ENCODE data around the gene ARAP3.
A peak's percentile ranks its signal among the peaks of the same experiment; 100 is the strongest.

The ARAP3 gene

GRCh38 chr5:141664733-141665461 is 17.1 kb downstream of the ARAP3 start:
- no peak overlapping the region for H2BK120ac ChIP-seq (ENCODE audit: low read depth, low read length)
- no peak overlapping the region for H2BK5ac ChIP-seq (ENCODE audit: low read length)
- no peak overlapping the region for H2BK15ac ChIP-seq (replicated peaks; ENCODE audit: low read depth)
- DNase-seq: peak; percentile 84
- no peaks in the 10 kb centered on the region for H3K79me1 ChIP-seq (ENCODE audit: low read length)
- no peaks in the 10 kb centered on the region for H3K27me3 ChIP-seq (ENCODE audit: insufficient read depth, low read length, poor library complexity)
- no peaks in the 10 kb centered on the region for H3K79me2 ChIP-seq (ENCODE audit: control insufficient read depth, insufficient read depth, low read length)
- no peak overlapping the region for H3K56ac ChIP-seq (ENCODE audit: low read length)
- no peaks in the 10 kb centered on the region for H3K4me1 ChIP-seq (ENCODE audit: control insufficient read depth, low read depth, low read length)
- no peak overlapping the region for H3K9ac ChIP-seq (ENCODE audit: low read length)
- no peak overlapping the region for H3K4me3 ChIP-seq (ENCODE audit: low read length)
- no peak overlapping the region for H3K18ac ChIP-seq (ENCODE audit: low read length)
- H3K27ac ChIP-seq (ENCODE audit: low read depth, low read length): no peak overlapping the region
- no peak overlapping the region for H4K8ac ChIP-seq (ENCODE audit: low read depth, low read length)
- H3K36me3 ChIP-seq (ENCODE audit: control insufficient read depth, insufficient read depth, low read length): peaks cover 5% of the 10 kb centered on the region
- H3K4ac ChIP-seq (ENCODE audit: low read depth, low read length): no peak overlapping the region
- no peak overlapping the region for H2AK5ac ChIP-seq (ENCODE audit: low read length)
- no peak overlapping the region for H3K4me2 ChIP-seq (ENCODE audit: low read length)
- no CpG with 5 or more reads among the region's 13 CpGs for WGBS (ENCODE audit: extremely low coverage, insufficient coverage, low lambda C conversion rate)
- no peak overlapping the region for H3K23ac ChIP-seq (ENCODE audit: low read length)
- no peak overlapping the region for H4K5ac ChIP-seq (ENCODE audit: low read length)

GRCh38 chr5:141663506-141663905 is 18.5 kb downstream of the ARAP3 start:
- no peak overlapping the region for H3K56ac ChIP-seq (ENCODE audit: low read length)
- H3K4me1 ChIP-seq (ENCODE audit: control insufficient read depth, low read depth, low read length): no peaks in the 10 kb centered on the region
- H3K27me3 ChIP-seq (ENCODE audit: insufficient read depth, low read length, poor library complexity): no peaks in the 10 kb centered on the region
- no peak overlapping the region for H2BK120ac ChIP-seq (ENCODE audit: low read depth, low read length)
- peaks cover 5% of the 10 kb centered on the region for H3K36me3 ChIP-seq (ENCODE audit: control insufficient read depth, insufficient read depth, low read length)
- no peak overlapping the region for H2BK5ac ChIP-seq (ENCODE audit: low read length)
- no peak overlapping the region for H3K18ac ChIP-seq (ENCODE audit: low read length)
- no peak overlapping the region for H4K8ac ChIP-seq (ENCODE audit: low read depth, low read length)
- no peak for DNase-seq
- no peak overlapping the region for H3K4ac ChIP-seq (ENCODE audit: low read depth, low read length)
- no peak overlapping the region for H2AK5ac ChIP-seq (ENCODE audit: low read length)
- no peak overlapping the region for H4K5ac ChIP-seq (ENCODE audit: low read length)
- WGBS (ENCODE audit: extremely low coverage, insufficient coverage, low lambda C conversion rate): no CpG with 5 or more reads among the region's 8 CpGs
- no peaks in the 10 kb centered on the region for H3K79me1 ChIP-seq (ENCODE audit: low read length)
- no peak overlapping the region for H3K9ac ChIP-seq (ENCODE audit: low read length)
- H3K23ac ChIP-seq (ENCODE audit: low read length): no peak overlapping the region
- no peaks in the 10 kb centered on the region for H3K79me2 ChIP-seq (ENCODE audit: control insufficient read depth, insufficient read depth, low read length)
- no peak overlapping the region for H3K27ac ChIP-seq (ENCODE audit: low read depth, low read length)
- H3K4me3 ChIP-seq (ENCODE audit: low read length): no peak overlapping the region
- H3K4me2 ChIP-seq (ENCODE audit: low read length): no peak overlapping the region
- no peak overlapping the region for H2BK15ac ChIP-seq (replicated peaks; ENCODE audit: low read depth)

GRCh38 chr5:141662028-141662427 is 20.0 kb downstream of the ARAP3 start:
- Histone ChIP-seq H2BK15ac (replicated peaks; ENCODE audit: low read depth) (no peak overlapping the region), H2BK120ac (ENCODE audit: low read depth, low read length) (no peak overlapping the region), H3K4ac (ENCODE audit: low read depth, low read length) (no peak overlapping the region), H3K56ac (ENCODE audit: low read length) (no peak overlapping the region), H3K79me2 (ENCODE audit: control insufficient read depth, insufficient read depth, low read length) (no peaks in the 10 kb centered on the region), H3K18ac (ENCODE audit: low read length) (no peak overlapping the region), H4K5ac (ENCODE audit: low read length) (no peak overlapping the region), H3K9ac (ENCODE audit: low read length) (no peak overlapping the region), H3K4me2 (ENCODE audit: low read length) (no peak overlapping the region), H3K23ac (ENCODE audit: low read length) (no peak overlapping the region), H4K8ac (ENCODE audit: low read depth, low read length) (no peak overlapping the region), H3K4me3 (ENCODE audit: low read length) (no peak overlapping the region), H3K79me1 (ENCODE audit: low read length) (no peaks in the 10 kb centered on the region), H3K36me3 (ENCODE audit: control insufficient read depth, insufficient read depth, low read length) (peaks cover 5% of the 10 kb centered on the region), H2AK5ac (ENCODE audit: low read length) (no peak overlapping the region), H2BK5ac (ENCODE audit: low read length) (no peak overlapping the region), H3K27ac (ENCODE audit: low read depth, low read length) (no peak overlapping the region), H3K27me3 (ENCODE audit: insufficient read depth, low read length, poor library complexity) (no peaks in the 10 kb centered on the region), H3K4me1 (ENCODE audit: control insufficient read depth, low read depth, low read length) (no peaks in the 10 kb centered on the region)
- no CpG with 5 or more reads among the region's 17 CpGs for WGBS (ENCODE audit: extremely low coverage, insufficient coverage, low lambda C conversion rate)
- no peak for DNase-seq

GRCh38 chr5:141657937-141658545 is 24.0 kb downstream of the ARAP3 start:
- H3K27ac ChIP-seq (ENCODE audit: low read depth, low read length): no peak overlapping the region

GRCh38 chr5:141657404-141657803 is 24.6 kb downstream of the ARAP3 start:
- Histone ChIP-seq H3K23ac (ENCODE audit: low read length) (no peak overlapping the region), H4K5ac (ENCODE audit: low read length) (no peak overlapping the region), H3K9ac (ENCODE audit: low read length) (no peak overlapping the region), H3K56ac (ENCODE audit: low read length) (no peak overlapping the region), H3K4me3 (ENCODE audit: low read length) (no peak overlapping the region), H4K8ac (ENCODE audit: low read depth, low read length) (no peak overlapping the region), H3K36me3 (ENCODE audit: control insufficient read depth, insufficient read depth, low read length) (peaks cover 5% of the 10 kb centered on the region), H3K79me2 (ENCODE audit: control insufficient read depth, insufficient read depth, low read length) (no peaks in the 10 kb centered on the region), H3K4me1 (ENCODE audit: control insufficient read depth, low read depth, low read length) (no peaks in the 10 kb centered on the region), H3K4me2 (ENCODE audit: low read length) (no peak overlapping the region), H3K79me1 (ENCODE audit: low read length) (no peaks in the 10 kb centered on the region), H3K27ac (ENCODE audit: low read depth, low read length) (no peak overlapping the region), H2BK120ac (ENCODE audit: low read depth, low read length) (no peak overlapping the region), H3K4ac (ENCODE audit: low read depth, low read length) (no peak overlapping the region), H2BK5ac (ENCODE audit: low read length) (no peak overlapping the region), H3K18ac (ENCODE audit: low read length) (no peak overlapping the region), H2AK5ac (ENCODE audit: low read length) (no peak overlapping the region), H2BK15ac (replicated peaks; ENCODE audit: low read depth) (no peak overlapping the region), H3K27me3 (ENCODE audit: insufficient read depth, low read length, poor library complexity) (no peaks in the 10 kb centered on the region)
- WGBS (ENCODE audit: extremely low coverage, insufficient coverage, low lambda C conversion rate): no CpG with 5 or more reads among the region's 1 CpG
- DNase-seq: no peak

More at GRCh38 chr5:141657937-141658545, 24.0 kb downstream of the ARAP3 start:
- Histone ChIP-seq H3K4me2 (ENCODE audit: low read length) (no peak overlapping the region), H3K36me3 (ENCODE audit: control insufficient read depth, insufficient read depth, low read length) (peaks cover 5% of the 10 kb centered on the region), H4K5ac (ENCODE audit: low read length) (no peak overlapping the region), H3K23ac (ENCODE audit: low read length) (no peak overlapping the region), H3K27me3 (ENCODE audit: insufficient read depth, low read length, poor library complexity) (no peaks in the 10 kb centered on the region), H2BK15ac (replicated peaks; ENCODE audit: low read depth) (no peak overlapping the region), H3K79me2 (ENCODE audit: control insufficient read depth, insufficient read depth, low read length) (no peaks in the 10 kb centered on the region), H3K56ac (ENCODE audit: low read length) (no peak overlapping the region), H3K9ac (ENCODE audit: low read length) (no peak overlapping the region), H3K79me1 (ENCODE audit: low read length) (no peaks in the 10 kb centered on the region), H4K8ac (ENCODE audit: low read depth, low read length) (no peak overlapping the region), H2AK5ac (ENCODE audit: low read length) (no peak overlapping the region), H3K4ac (ENCODE audit: low read depth, low read length) (no peak overlapping the region), H3K4me3 (ENCODE audit: low read length) (no peak overlapping the region), H2BK120ac (ENCODE audit: low read depth, low read length) (no peak overlapping the region), H3K4me1 (ENCODE audit: control insufficient read depth, low read depth, low read length) (no peaks in the 10 kb centered on the region), H2BK5ac (ENCODE audit: low read length) (no peak overlapping the region), H3K18ac (ENCODE audit: low read length) (no peak overlapping the region)
- DNase-seq: no peak
- WGBS (ENCODE audit: extremely low coverage, insufficient coverage, low lambda C conversion rate): no CpG with 5 or more reads among the region's 8 CpGs
